ENCODE results near the gene WT1.

WT1 gene

GRCh38 chr11:32434356-32435151, 785 bp downstream of the WT1 start:
- TF ChIP-seq, protein P1, sequence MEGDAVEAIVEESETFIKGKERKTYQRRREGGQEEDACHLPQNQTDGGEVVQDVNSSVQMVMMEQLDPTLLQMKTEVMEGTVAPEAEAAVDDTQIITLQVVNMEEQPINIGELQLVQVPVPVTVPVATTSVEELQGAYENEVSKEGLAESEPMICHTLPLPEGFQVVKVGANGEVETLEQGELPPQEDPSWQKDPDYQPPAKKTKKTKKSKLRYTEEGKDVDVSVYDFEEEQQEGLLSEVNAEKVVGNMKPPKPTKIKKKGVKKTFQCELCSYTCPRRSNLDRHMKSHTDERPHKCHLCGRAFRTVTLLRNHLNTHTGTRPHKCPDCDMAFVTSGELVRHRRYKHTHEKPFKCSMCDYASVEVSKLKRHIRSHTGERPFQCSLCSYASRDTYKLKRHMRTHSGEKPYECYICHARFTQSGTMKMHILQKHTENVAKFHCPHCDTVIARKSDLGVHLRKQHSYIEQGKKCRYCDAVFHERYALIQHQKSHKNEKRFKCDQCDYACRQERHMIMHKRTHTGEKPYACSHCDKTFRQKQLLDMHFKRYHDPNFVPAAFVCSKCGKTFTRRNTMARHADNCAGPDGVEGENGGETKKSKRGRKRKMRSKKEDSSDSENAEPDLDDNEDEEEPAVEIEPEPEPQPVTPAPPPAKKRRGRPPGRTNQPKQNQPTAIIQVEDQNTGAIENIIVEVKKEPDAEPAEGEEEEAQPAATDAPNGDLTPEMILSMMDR (conservative IDR thresholded peaks at IDR 0.05; ENCODE audit: low read depth, low read length), result no peak
- H3K4me3 ChIP-seq (ENCODE audit: low read length), result no peak overlapping the region
- no peak for DNase-seq (ENCODE audit: low read depth)

DNA sequence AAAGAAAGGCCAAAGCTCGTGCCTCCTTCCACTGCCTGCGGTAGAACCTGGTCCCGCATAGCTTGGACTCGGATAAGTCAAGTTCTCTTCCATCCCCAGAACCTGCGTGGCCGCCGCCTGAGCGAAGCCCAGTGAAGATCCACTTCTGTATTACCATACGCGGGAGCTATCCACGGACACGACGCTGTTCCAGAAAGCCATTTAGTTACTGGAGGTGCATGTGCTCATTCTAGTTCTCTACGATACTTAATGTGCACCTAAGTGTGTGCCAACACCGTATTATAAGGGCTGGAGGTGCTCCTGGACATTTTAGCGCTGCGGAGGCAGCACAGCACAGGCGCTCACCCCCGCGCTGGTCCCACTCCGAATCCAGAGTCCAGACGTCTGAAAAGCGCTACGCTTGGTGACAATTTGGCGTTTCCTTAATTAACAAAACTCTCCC, 1.4 kb downstream of the WT1 start:
- no peak overlapping the region for H3K4me3 ChIP-seq (ENCODE audit: low read length)
- DNase-seq (ENCODE audit: low read depth), result no peak
- TF ChIP-seq, protein P1 (conservative IDR thresholded peaks at IDR 0.05; ENCODE audit: low read depth, low read length), result no peak

DNA sequence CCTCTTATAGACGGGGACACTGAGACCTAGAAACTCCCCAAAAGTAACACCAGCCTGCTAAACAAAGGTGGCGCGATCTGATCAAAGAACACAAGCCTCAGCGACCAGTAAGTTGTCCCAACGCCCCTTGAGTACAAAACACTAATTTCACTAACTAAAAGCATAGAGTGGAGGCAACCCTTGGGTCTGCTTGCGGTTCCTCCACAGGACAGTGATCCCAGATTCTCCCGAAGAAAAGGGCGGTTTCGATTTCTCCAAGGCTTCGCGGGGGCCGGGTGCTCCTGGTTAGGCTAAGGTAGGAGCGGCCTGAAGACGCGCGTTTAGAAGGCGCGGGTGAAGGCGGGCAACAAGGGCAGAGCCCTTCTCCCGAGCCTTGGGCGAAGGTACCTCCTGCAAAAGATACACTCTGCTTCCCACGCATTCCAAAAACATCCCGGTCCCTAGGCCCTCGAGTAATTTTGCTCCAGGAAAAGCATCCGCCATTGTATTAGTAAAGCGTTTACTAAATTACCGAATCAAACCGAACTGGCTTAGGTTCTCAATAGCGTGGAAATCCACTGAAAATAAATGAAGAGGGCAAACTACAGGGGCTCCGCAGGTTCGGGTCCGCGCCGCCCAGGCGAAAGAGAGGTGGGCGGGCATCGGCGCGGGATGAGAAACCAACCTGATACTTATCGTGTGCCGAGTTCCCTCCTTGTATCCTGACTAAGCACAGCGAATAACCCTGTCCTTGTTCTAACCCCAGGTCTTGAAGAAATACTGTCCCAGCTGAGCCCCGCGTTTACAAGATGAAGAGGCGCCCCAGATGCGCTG, 2.0 kb downstream of the WT1 start:
- TF ChIP-seq, protein P1 (conservative IDR thresholded peaks at IDR 0.05; ENCODE audit: low read depth, low read length), result no peak
- DNase-seq (ENCODE audit: low read depth), result no peak
- H3K4me3 ChIP-seq (ENCODE audit: low read length), result no peak overlapping the region

DNA sequence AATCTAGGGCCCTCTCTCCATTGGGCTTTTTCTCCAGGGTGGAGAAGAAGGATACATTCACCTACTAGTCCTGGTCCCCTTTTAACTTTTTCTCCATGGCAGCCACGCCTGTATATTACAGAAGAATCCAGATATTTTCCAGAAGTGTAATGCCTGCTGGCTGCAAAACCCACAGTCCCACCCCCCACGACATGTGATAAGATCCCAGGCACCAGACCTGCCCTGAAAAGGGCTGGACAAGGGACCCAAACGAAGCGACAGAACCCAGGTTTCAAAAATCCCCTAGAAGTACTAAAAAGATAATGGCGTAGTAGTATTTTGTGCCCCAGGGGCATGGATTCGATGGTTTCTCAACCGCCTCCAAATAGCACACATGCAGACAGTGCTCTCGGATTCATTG, 2.8 kb downstream of the WT1 start:
- no peak overlapping the region for H3K4me3 ChIP-seq (ENCODE audit: low read length)

GRCh38 chr11:32430568-32431381, 4.6 kb downstream of the WT1 start:
- TF ChIP-seq, protein P1 (conservative IDR thresholded peaks at IDR 0.05; ENCODE audit: low read depth, low read length), result no peak
- DNase-seq (ENCODE audit: low read depth), result no peak
- no peak overlapping the region for H3K4me3 ChIP-seq (ENCODE audit: low read length)

More for the DNA sequence above, 2.8 kb downstream of the WT1 start:
- no peak for DNase-seq (ENCODE audit: low read depth)
- TF ChIP-seq, protein P1 (conservative IDR thresholded peaks at IDR 0.05; ENCODE audit: low read depth, low read length), result no peak

- H3K4me3 ChIP-seq (ENCODE audit: low read length), result no peak overlapping the region
- DNase-seq (ENCODE audit: low read depth), result no peak
- TF ChIP-seq, protein P1 (conservative IDR thresholded peaks at IDR 0.05; ENCODE audit: low read depth, low read length), result no peak
Observed at GRCh38 chr11:32429477-32429876, 5.9 kb downstream of the WT1 start.
